Measurements from ENCODE around the gene CINP. TPM values are rescaled to one million over a fixed set of nuclear protein-coding genes. Genes with fewer than 3 reads are reported as not detected.

Gene CINP
- 10 to 100 TPM; 16.9 to 34.2 (median 27.3) TPM for total RNA-seq

DNA sequence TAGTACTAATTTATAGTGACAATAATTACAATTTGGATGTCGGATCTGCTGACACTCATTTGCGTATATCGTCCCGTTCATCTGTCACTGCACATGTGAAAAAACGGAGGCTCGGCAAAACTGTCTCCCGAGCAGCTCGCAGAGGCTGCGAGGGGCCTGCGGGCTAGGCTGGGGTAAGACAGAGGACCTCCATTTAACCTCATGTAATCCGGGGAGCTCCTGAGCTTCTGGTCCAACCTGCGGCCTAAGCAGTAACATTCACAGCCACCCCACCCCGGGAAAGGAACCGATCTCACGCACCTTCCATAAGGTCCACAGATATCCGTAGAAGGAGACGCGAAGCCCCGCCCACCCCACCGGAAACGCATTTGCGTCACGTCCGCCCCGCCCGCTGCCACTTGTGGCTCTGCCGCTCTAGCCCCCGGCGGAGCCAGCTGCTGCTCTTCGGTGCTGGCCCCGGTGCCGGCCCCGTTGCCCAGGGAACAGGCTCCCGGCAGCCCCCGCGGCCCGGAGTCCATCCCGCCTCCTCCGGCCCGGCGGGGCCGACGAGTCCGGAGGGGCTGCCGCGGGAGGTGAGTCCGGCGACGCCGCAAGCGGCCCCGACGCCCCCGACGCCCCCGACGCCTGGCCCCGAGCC, at the start of gene CINP, which contains the start of gene TECPR2:
TSS of gene CINP (minus strand) at position 346 of the 637 bp plus-strand sequence. CDS start at position 307, 39 bp downstream.
TSS of gene TECPR2 (plus strand) at position 397 of the 637 bp plus-strand sequence. CDS start 13,781 bp downstream, outside the sequence.
- H3K4me3 ChIP-seq (ENCODE audit: low read depth, poor library complexity, severe bottlenecking), result peak within 1 kb of the TSS; percentile 93
- DNase-seq (ENCODE audit: low spot score in 2 of 2), result peak; percentile 97 to 100
- intact Hi-C loops (cut with DNase I; ENCODE audit: low total_unique reads), result no loop called here
- peak in 1 of 2 donors; percentile 45 for TF ChIP-seq POLR2A (IDR thresholded peaks at IDR 0.05)
- TF ChIP-seq, protein P1, sequence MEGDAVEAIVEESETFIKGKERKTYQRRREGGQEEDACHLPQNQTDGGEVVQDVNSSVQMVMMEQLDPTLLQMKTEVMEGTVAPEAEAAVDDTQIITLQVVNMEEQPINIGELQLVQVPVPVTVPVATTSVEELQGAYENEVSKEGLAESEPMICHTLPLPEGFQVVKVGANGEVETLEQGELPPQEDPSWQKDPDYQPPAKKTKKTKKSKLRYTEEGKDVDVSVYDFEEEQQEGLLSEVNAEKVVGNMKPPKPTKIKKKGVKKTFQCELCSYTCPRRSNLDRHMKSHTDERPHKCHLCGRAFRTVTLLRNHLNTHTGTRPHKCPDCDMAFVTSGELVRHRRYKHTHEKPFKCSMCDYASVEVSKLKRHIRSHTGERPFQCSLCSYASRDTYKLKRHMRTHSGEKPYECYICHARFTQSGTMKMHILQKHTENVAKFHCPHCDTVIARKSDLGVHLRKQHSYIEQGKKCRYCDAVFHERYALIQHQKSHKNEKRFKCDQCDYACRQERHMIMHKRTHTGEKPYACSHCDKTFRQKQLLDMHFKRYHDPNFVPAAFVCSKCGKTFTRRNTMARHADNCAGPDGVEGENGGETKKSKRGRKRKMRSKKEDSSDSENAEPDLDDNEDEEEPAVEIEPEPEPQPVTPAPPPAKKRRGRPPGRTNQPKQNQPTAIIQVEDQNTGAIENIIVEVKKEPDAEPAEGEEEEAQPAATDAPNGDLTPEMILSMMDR (IDR thresholded peaks at IDR 0.05), result no peak
- 0 to 1% methylated on average over 26 of the region's 58 CpGs for WGBS, 2 donors

- no peak for DNase-seq (ENCODE audit: low spot score in 2 of 2)
- TF ChIP-seq POLR2A (IDR thresholded peaks at IDR 0.05), result no peak
- TF ChIP-seq, protein P1 (IDR thresholded peaks at IDR 0.05), result no peak
- intact Hi-C loops (cut with DNase I; ENCODE audit: low total_unique reads), result no loop called here
Observed at GRCh38 chr14:102408724-102409123, 46.0 kb upstream of the CINP start.

DNA sequence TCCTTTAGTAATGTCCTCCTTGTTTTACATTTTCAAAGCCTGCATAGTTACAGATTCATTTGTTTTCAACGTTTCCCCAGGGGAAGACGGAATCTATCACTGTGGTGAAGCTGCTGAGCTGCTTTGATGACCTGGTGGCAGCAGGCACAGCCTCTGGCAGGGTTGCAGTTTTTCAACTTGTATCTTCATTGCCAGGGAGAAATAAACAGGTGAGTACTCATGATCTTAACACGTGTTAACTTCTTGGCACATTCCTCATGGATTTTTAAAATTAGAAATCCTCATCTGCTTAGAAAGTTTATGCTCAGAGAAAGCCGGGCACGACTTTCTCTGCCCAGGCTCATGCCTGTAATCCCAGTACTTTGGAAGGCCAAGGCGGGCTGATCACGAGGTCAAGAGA, 44.6 kb upstream of the CINP start:
- intact Hi-C loops (cut with DNase I; ENCODE audit: low total_unique reads), result no loop called here
- no peak overlapping the region for H3K4me3 ChIP-seq (ENCODE audit: low read depth, poor library complexity, severe bottlenecking)
- TF ChIP-seq, protein P1 (IDR thresholded peaks at IDR 0.05), result no peak
- no peak for TF ChIP-seq POLR2A (IDR thresholded peaks at IDR 0.05)
- 84 to 85% methylated on average over 7 of the region's 7 CpGs for WGBS, 2 donors
- DNase-seq (ENCODE audit: low spot score in 2 of 2), result no peak

More at GRCh38 chr14:102408724-102409123, 46.0 kb upstream of the CINP start:
- H3K4me3 ChIP-seq (ENCODE audit: low read depth, poor library complexity, severe bottlenecking), result no peak overlapping the region

DNA sequence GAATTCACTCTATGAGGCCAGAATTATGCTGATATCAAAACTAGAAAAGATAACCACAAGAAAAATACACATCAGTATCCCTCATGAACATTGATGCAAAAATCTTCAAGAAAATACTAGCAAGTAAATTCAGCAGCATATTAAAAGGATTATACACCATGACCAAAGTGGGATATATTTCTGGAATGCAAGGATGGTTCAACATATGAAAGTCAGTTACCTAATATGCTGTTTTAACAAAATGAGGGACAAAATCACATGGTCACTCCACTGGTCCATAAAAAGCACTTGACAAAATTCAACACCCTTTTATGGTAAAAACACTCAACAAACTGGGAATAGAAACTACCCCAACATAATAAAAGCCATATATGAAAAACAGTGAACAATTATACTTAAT, 40.3 kb upstream of the CINP start:
- TF ChIP-seq POLR2A (IDR thresholded peaks at IDR 0.05), result no peak
- TF ChIP-seq, protein P1 (IDR thresholded peaks at IDR 0.05), result no peak
- intact Hi-C loops (cut with DNase I; ENCODE audit: low total_unique reads), result no loop called here
- DNase-seq (ENCODE audit: low spot score in 2 of 2), result no peak
- H3K4me3 ChIP-seq (ENCODE audit: low read depth, poor library complexity, severe bottlenecking), result no peak overlapping the region

DNA sequence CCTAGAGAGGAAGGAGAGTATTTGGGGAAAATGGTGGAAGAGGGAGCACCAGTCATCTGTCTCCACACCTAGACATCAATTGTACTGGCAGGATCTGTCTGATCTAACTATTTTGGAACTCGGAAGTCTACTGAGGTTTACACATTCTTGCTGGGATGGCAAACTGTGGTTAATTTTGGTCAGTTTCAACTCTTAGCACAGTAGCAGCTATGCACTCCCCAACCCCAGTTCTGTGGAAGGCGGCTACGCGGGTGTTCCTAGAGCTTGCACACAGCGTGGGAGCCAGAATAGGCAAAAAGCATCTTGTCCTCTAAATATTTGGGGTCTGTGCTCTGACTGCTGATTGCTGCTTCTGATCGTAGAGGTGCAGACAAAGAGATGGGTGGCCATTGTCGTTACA, 33.8 kb upstream of the CINP start:
- TF ChIP-seq, protein P1 (IDR thresholded peaks at IDR 0.05), result no peak
- no peak for DNase-seq (ENCODE audit: low spot score in 2 of 2)
- intact Hi-C loops (cut with DNase I; ENCODE audit: low total_unique reads), result no loop called here
- no peak overlapping the region for H3K4me3 ChIP-seq (ENCODE audit: low read depth, poor library complexity, severe bottlenecking)
- WGBS, 2 donors, result 81 to 84% methylated on average over 7 of the region's 7 CpGs
